BJ (cell line): Measurements from ENCODE around the gene CLDN1. TPM values are rescaled to one million over a fixed set of nuclear protein-coding genes. Genes with fewer than 3 reads are reported as not detected.

ENCODE experiments used
- CTCF ChIA-PET: fragments of 350-600 bp; formaldehyde crosslinking; extraction: SDS; loops from one replicate; lab custom pipeline; 2021; ENCODE audit warnings: antibody characterized with exemption, inconsistent platforms; lab: Yijun Ruan, JAX
- POLR2A ChIA-PET: fragments of 300-600 bp; sonication (Branson Sonifier 250); formaldehyde crosslinking; extraction: SDS; loops from one replicate; lab custom pipeline; 2021; ENCODE audit warnings: antibody characterized with exemption; lab: Charles Lee
- DNase-seq: peaks from one replicate; pipeline ENCODE4 v3.0.0-alpha.2; 2011; ENCODE audit warnings: low read depth
- H3K27me3 ChIP-seq: 2 replicates; pipeline ENCODE4 v1.6.0; 2011; ENCODE audit warnings: low read length; ENCODE audit not compliant: control insufficient read depth, insufficient read depth
- H3K36me3 ChIP-seq: 2 replicates; pipeline ENCODE4 v1.5.1; 2011; ENCODE audit warnings: low read length; ENCODE audit not compliant: control insufficient read depth, insufficient read depth
- H3K4me3 ChIP-seq: 2 replicates; pipeline ENCODE4 v1.5.1; 2011; ENCODE audit warnings: low read depth, mild to moderate bottlenecking, control low read depth, low read length
- CTCF ChIP-seq: IDR thresholded peaks from 2 replicates; pipeline ENCODE4 v1.5.1; 2011; ENCODE audit warnings: low read depth, mild to moderate bottlenecking, control low read depth, inconsistent platforms, low read length, moderate library complexity; ENCODE audit not compliant: insufficient read depth
- polyA plus RNA-seq: library from polyadenylated mRNA; depleted of rRNA; stranded (reverse); fragments of >200 nt; gene quantifications from 2 replicates; pipeline ENCODE4 v1.2.3, GENCODE V29; 2011

Gene CLDN1
- polyA plus RNA-seq, 1 experiment: 1.3 TPM

- Histone ChIP-seq H3K36me3 (no peaks in the 10 kb centered on the region), H3K4me3 (no peak overlapping the region), H3K27me3 (no peaks in the 10 kb centered on the region)
- no peak for DNase-seq
- TF ChIP-seq CTCF: no peak
- ChIA-PET CTCF (interaction anchor here (1.1 to 6.8 kb wide), 4 partner anchors 9 to 108 kb away, joined by 3 to 47 read pairs (median 3); partner anchors contain the start of gene CLDN1), POLR2A (no interaction called here)
Measured at GRCh38 chr3:190336516-190337189, 14.4 kb upstream of the CLDN1 start.

GRCh38 chr3:190333961-190334360 is 11.7 kb upstream of the CLDN1 start:
- POLR2A ChIA-PET: no interaction called here
- no peaks in the 10 kb centered on the region for H3K27me3 ChIP-seq
- H3K4me3 ChIP-seq: no peak overlapping the region
- DNase-seq: no peak
- no peaks in the 10 kb centered on the region for H3K36me3 ChIP-seq
- CTCF ChIA-PET: interaction anchor here (1.2 kb wide), 1 partner anchor 12 kb away, joined by 8 read pairs; the partner anchor contains the start of gene CLDN1
- TF ChIP-seq CTCF: no peak

- DNase-seq: no peak
- no peak for TF ChIP-seq CTCF
- no peak overlapping the region for H3K4me3 ChIP-seq
- CTCF ChIA-PET: interaction anchor here (1.2 kb wide), 1 partner anchor 21 kb away, joined by 3 read pairs; no protein-coding TSS in a partner anchor
- no peaks in the 10 kb centered on the region for H3K36me3 ChIP-seq
- POLR2A ChIA-PET: no interaction called here
- H3K27me3 ChIP-seq: no peaks in the 10 kb centered on the region
Measured at GRCh38 chr3:190330936-190331734, 8.9 kb upstream of the CLDN1 start.

- DNase-seq: peak; percentile 33
- no peak overlapping the region for H3K4me3 ChIP-seq
- H3K27me3 ChIP-seq: no peaks in the 10 kb centered on the region
- ChIA-PET CTCF (interaction anchor here (1.2 to 7.1 kb wide), 5 partner anchors 10 to 102 kb away, joined by 3 to 109 read pairs (median 5); no protein-coding TSS in a partner anchor), POLR2A (no interaction called here)
- no peaks in the 10 kb centered on the region for H3K36me3 ChIP-seq
- TF ChIP-seq CTCF: 0 out of 2 replicates have a peak, but pooled peaks have one; percentile 3
Measured at GRCh38 chr3:190326930-190327329, 4.7 kb upstream of the CLDN1 start.

- ChIA-PET POLR2A (interaction anchor here (0.6 kb wide), 1 partner anchor 1945 kb away, joined by 3 read pairs; no protein-coding TSS in a partner anchor), CTCF (interaction anchor here (0.6 to 7.1 kb wide), 9 partner anchors 11 to 365 kb away, joined by 3 to 109 read pairs (median 4); no protein-coding TSS in a partner anchor)
- Histone ChIP-seq H3K27me3 (no peaks in the 10 kb centered on the region), H3K4me3 (no peak overlapping the region), H3K36me3 (no peaks in the 10 kb centered on the region)
- DNase-seq: no peak
- no peak for TF ChIP-seq CTCF
Measured at GRCh38 chr3:190326361-190326760, 4.1 kb upstream of the CLDN1 start.
